Measurements from ENCODE around the gene MMS22L. TPM values are rescaled to one million over a fixed set of nuclear protein-coding genes. Genes with fewer than 3 reads are reported as not detected.

MMS22L gene
- total RNA-seq, 1 experiment from 2014 or later = 52.8 TPM

GRCh38 chr6:97102145-97102790 is 180.7 kb downstream of the MMS22L start:
- H3K9ac ChIP-seq (ENCODE audit: extremely low read depth, insufficient read length, low read length) = no peak overlapping the region
- H3K9me3 ChIP-seq (ENCODE audit: control insufficient read depth, low read depth, low read length) = no peaks in the 10 kb centered on the region
- H2BK12ac ChIP-seq (ENCODE audit: insufficient read length, low read depth, low read length) = no peak overlapping the region
- no peak overlapping the region for H2AK5ac ChIP-seq (ENCODE audit: insufficient read length, low read length)
- no peak overlapping the region for H4K8ac ChIP-seq (replicated peaks; ENCODE audit: insufficient read length, low read depth, low read length)
- Mint-ChIP-seq H3K36me3 (ENCODE audit: insufficient read depth in 1 of 3, low read depth in 3 of 3) (no peaks in the 10 kb centered on the region), H3K4me3 (no peak overlapping the region), H3K9me3 (no peaks in the 10 kb centered on the region), H3K27me3 (ENCODE audit: low read depth) (no peaks in the 10 kb centered on the region), H3K4me1 (peaks cover 4 to 6% of the 10 kb centered on the region in 2 experiments), H3K27ac (no peak overlapping the region)
- H3K4ac ChIP-seq (ENCODE audit: low read depth, low read length) = no peak overlapping the region
- no peaks in the 10 kb centered on the region for H3K4me1 ChIP-seq (ENCODE audit: insufficient read depth, low read length)
- WGBS (ENCODE audit: extremely low coverage, insufficient read length, low lambda C conversion rate) = no CpG with 5 or more reads among the region's 1 CpG
- no peak overlapping the region for H2AFZ ChIP-seq (ENCODE audit: low read length)
- no peak overlapping the region for H3K18ac ChIP-seq (ENCODE audit: insufficient read length, low read depth, low read length)
- no peak overlapping the region for H3K27ac ChIP-seq (ENCODE audit: insufficient read length, low read depth, low read length)
- no peak overlapping the region for H2BK5ac ChIP-seq (ENCODE audit: insufficient read length, low read length)
- no peaks in the 10 kb centered on the region for H3K79me1 ChIP-seq (ENCODE audit: insufficient read depth, low read depth, low read length, poor library complexity, severe bottlenecking)
- H2BK15ac ChIP-seq (ENCODE audit: low read depth, low read length) = no peak overlapping the region
- no peak overlapping the region for H3T11ph ChIP-seq (ENCODE audit: low read length)
- no peak overlapping the region for H2BK20ac ChIP-seq (ENCODE audit: low read depth, low read length, poor library complexity, severe bottlenecking)
- DNase-seq = no peak
- H2BK120ac ChIP-seq (ENCODE audit: low read depth, low read length, poor library complexity, severe bottlenecking) = no peak overlapping the region
- no peaks in the 10 kb centered on the region for H4K20me1 ChIP-seq (ENCODE audit: control insufficient read depth, insufficient read depth, insufficient read length)
- H3K23me2 ChIP-seq (ENCODE audit: insufficient read length, low read depth, low read length, poor library complexity, severe bottlenecking) = no peaks in the 10 kb centered on the region
- H3K4me2 ChIP-seq (ENCODE audit: insufficient read depth, insufficient read length, low read length) = no peak overlapping the region
- H3K14ac ChIP-seq (ENCODE audit: insufficient read depth, low read length) = no peak overlapping the region
- H4K91ac ChIP-seq (ENCODE audit: insufficient read length, low read depth, low read length) = no peak overlapping the region
- no peak overlapping the region for H3K23ac ChIP-seq (ENCODE audit: insufficient read length, low read depth, low read length)
- H3K79me2 ChIP-seq (ENCODE audit: insufficient read depth, low read length) = no peaks in the 10 kb centered on the region
- TF ChIP-seq CTCF (conservative IDR thresholded peaks at IDR 0.05) = no peak
- H3K27me3 ChIP-seq (ENCODE audit: insufficient read depth, low read length) = no peaks in the 10 kb centered on the region
- no peak overlapping the region for H3K56ac ChIP-seq (ENCODE audit: insufficient read length, low read depth, low read length)
- H4K5ac ChIP-seq (ENCODE audit: insufficient read length, low read depth, low read length) = no peak overlapping the region

Measured in H9 (cell line).